Hepatocyte (in vitro differentiated cells): ENCODE results near the gene NBAS. TPM values are rescaled to one million over a fixed set of nuclear protein-coding genes. Genes with fewer than 3 reads are reported as not detected.

Source experiments
- DNase-seq: peaks from one replicate; pipeline ENCODE4 v3.0.0-alpha.2; 2016; ENCODE audit warnings: low spot score
- H2AFZ ChIP-seq: fragments of 200-600 bp; sonication (generic); 2 replicates; pipeline ENCODE4 v1.6.0; 2016; ENCODE audit warnings: antibody characterized with exemption, mild to moderate bottlenecking
- H3K27ac ChIP-seq: fragments of 200-600 bp; sonication (generic); 2 replicates; pipeline ENCODE4 v1.5.1; 2016; ENCODE audit warnings: mild to moderate bottlenecking
- H3K27me3 ChIP-seq: fragments of 200-600 bp; sonication (generic); 2 replicates; pipeline ENCODE4 v1.6.1; 2016
- H3K36me3 ChIP-seq: fragments of 200-600 bp; sonication (generic); replicated peaks from 2 replicates; pipeline ENCODE4 v1.5.1; 2016; ENCODE audit warnings: low read depth; ENCODE audit not compliant: insufficient read depth
- H3K4me1 ChIP-seq: fragments of 200-600 bp; sonication (generic); 2 replicates; pipeline ENCODE4 v1.5.1; 2016; ENCODE audit warnings: mild to moderate bottlenecking, moderate library complexity; ENCODE audit not compliant: insufficient read depth
- H3K4me2 ChIP-seq: fragments of 200-600 bp; sonication (generic); 2 replicates; pipeline ENCODE4 v1.6.0; 2016
- H3K4me3 ChIP-seq: fragments of 200-600 bp; sonication (generic); 2 replicates; pipeline ENCODE4 v1.5.1; 2016; ENCODE audit warnings: mild to moderate bottlenecking
- H3K79me2 ChIP-seq: fragments of 200-600 bp; sonication (generic); 2 replicates; pipeline ENCODE4 v1.6.0; 2017; ENCODE audit warnings: mild to moderate bottlenecking
- H3K9me2 ChIP-seq: fragments of 200-600 bp; sonication (generic); replicated peaks from 2 replicates; pipeline ENCODE4 v1.6.0; 2017; ENCODE audit warnings: mild to moderate bottlenecking; ENCODE audit not compliant: insufficient read depth
- H3K9me3 ChIP-seq: fragments of 200-600 bp; sonication (generic); 2 replicates; pipeline ENCODE4 v1.5.1; 2016; ENCODE audit warnings: low read depth, mild to moderate bottlenecking
- H4K20me1 ChIP-seq: fragments of 200-600 bp; sonication (generic); 2 replicates; pipeline ENCODE4 v1.6.0; 2016; ENCODE audit warnings: mild to moderate bottlenecking; ENCODE audit not compliant: insufficient read depth, poor library complexity, severe bottlenecking
- EZH2 ChIP-seq: fragments of 200-600 bp; sonication (generic); IDR thresholded peaks from 2 replicates; pipeline ENCODE4 v1.6.1; 2016; ENCODE audit warnings: antibody characterized with exemption, mild to moderate bottlenecking, borderline replicate concordance
- EZH2phosphoT487 ChIP-seq: fragments of 200-600 bp; sonication (generic); IDR thresholded peaks from one replicate; pipeline ENCODE4 v1.6.1; 2018; ENCODE audit warnings: antibody characterized with exemption, mild to moderate bottlenecking, low read depth, moderate library complexity; ENCODE audit not compliant: unreplicated experiment, severe bottlenecking
- WGBS: methylation state at CpG from one replicate; pipeline ENCODE4 v1.1.6; 2016; ENCODE audit warnings: low lambda C conversion rate; ENCODE audit errors: missing lambda C conversion rate; 5-methylcytosine and 5-hydroxymethylcytosine counted together
- polyA plus RNA-seq: library from polyadenylated mRNA; unstranded; fragments of >200 nt; fragmentation: Nextera tagmentation; extraction: Ambion mirVana; gene quantifications from 2 replicates; pipeline ENCODE4 v1.2.1, GENCODE V29; 2016
- total RNA-seq: library from RNA; depleted of rRNA; stranded (reverse); fragments of >200 nt; gene quantifications from 2 replicates; pipeline ENCODE4 v1.2.3, GENCODE V29; 2014
- TF ChIP-seq, protein P1 (sequence below): fragments of 200-600 bp; sonication (generic); IDR thresholded peaks from 2 replicates; pipeline ENCODE4 v1.5.1; 2016; ENCODE audit warnings: antibody characterized with exemption, mild to moderate bottlenecking; ENCODE audit not compliant: poor library complexity

Gene NBAS
- total and polyA plus RNA-seq, 2 experiments from 2014 or later: 20.8 to 47.2 TPM

DNA sequence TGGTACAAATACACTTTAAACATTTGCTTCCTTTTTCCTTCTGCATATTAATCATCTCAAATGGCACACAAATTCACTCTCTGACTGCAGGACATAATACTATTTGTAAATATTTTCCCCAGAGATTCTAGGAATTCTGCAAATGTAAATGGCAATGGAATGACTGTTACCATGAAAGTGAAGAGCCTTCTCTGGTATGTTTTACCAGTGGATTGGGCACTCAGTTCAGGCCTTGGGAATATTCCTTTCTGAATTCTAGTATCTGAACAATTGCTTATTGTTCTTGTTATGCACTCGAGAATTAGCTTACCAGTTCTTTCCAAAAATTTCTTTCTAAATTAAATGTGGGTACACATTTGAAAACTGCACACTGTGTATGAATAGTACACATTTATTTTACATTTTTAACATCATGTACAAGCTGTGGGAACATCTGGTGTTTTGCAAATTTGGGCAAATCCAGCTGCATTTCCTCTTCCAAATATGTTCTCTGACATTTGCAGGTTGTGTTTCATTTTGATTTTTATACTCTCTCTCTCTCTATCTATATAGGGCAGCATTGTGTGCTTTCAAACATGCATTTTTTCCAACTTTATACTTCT lies 289.1 kb downstream of the NBAS start:
- H2AFZ ChIP-seq: no peak overlapping the region
- H3K27ac ChIP-seq: no peak overlapping the region
- no peaks in the 10 kb centered on the region for H3K79me2 ChIP-seq
- H3K9me2 ChIP-seq: no peaks in the 10 kb centered on the region
- no peaks in the 10 kb centered on the region for H3K9me3 ChIP-seq
- no peaks in the 10 kb centered on the region for H3K27me3 ChIP-seq
- no peak for DNase-seq
- H3K4me2 ChIP-seq: no peak overlapping the region
- no peak overlapping the region for H3K4me3 ChIP-seq
- no peaks in the 10 kb centered on the region for H3K36me3 ChIP-seq
- peaks cover 7% of the 10 kb centered on the region for H3K4me1 ChIP-seq
- TF ChIP-seq, protein P1, sequence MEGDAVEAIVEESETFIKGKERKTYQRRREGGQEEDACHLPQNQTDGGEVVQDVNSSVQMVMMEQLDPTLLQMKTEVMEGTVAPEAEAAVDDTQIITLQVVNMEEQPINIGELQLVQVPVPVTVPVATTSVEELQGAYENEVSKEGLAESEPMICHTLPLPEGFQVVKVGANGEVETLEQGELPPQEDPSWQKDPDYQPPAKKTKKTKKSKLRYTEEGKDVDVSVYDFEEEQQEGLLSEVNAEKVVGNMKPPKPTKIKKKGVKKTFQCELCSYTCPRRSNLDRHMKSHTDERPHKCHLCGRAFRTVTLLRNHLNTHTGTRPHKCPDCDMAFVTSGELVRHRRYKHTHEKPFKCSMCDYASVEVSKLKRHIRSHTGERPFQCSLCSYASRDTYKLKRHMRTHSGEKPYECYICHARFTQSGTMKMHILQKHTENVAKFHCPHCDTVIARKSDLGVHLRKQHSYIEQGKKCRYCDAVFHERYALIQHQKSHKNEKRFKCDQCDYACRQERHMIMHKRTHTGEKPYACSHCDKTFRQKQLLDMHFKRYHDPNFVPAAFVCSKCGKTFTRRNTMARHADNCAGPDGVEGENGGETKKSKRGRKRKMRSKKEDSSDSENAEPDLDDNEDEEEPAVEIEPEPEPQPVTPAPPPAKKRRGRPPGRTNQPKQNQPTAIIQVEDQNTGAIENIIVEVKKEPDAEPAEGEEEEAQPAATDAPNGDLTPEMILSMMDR: no peak
- TF ChIP-seq EZH2: no peak
- TF ChIP-seq EZH2phosphoT487: no peak
- WGBS: 93% methylated on average over 1 of the region's 1 CpG
- H4K20me1 ChIP-seq: no peaks in the 10 kb centered on the region

DNA sequence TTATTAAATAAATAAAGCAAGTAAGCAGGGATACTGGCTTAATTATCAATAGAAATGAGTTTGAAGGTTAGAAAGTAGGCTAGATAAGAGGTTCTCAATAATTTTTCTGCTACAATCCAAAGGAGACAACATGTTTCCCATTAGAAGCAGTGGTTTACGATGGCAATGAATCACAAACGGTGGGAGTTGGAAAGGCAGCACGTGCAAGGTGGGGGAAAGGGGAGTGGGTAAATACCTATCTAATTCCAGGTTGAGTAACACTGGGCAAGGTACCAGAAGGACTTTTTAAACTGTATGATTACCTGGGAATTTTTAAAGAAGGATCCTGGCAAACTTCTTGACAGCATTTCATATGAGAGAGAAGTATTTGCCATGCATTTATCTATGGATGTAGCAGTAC lies 289.9 kb downstream of the NBAS start:
- Histone ChIP-seq H3K4me2 (no peak overlapping the region), H3K4me1 (peaks cover 7% of the 10 kb centered on the region), H3K27me3 (no peaks in the 10 kb centered on the region), H3K79me2 (no peaks in the 10 kb centered on the region), H3K9me2 (no peaks in the 10 kb centered on the region), H3K4me3 (no peak overlapping the region), H3K36me3 (no peaks in the 10 kb centered on the region), H4K20me1 (no peaks in the 10 kb centered on the region), H3K27ac (no peak overlapping the region), H2AFZ (no peak overlapping the region), H3K9me3 (no peaks in the 10 kb centered on the region)
- no peak for TF ChIP-seq EZH2
- TF ChIP-seq, protein P1: no peak
- no peak for TF ChIP-seq EZH2phosphoT487
- WGBS: 28% methylated on average over 3 of the region's 3 CpGs
- DNase-seq: peak; percentile 15

DNA sequence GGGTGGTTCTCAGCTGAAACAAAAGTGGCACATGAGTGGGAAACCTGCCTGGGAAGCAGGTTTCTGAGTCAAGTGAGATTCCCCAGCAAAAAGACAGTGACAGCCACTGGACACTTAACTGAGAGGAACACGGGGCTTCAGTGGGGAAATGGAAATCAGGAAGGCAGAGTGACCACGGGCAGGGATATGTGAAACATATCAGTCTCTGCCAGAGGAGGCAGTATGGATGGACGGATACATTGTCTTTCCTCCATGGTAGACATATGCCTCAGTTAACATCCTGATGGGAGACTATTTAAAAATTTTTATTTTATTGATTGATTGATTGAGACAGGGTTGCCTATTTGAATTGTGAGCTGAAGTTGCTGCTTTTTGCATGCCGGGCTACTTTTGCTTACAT lies 292.1 kb downstream of the NBAS start:
- Histone ChIP-seq H3K27ac (no peak overlapping the region), H3K4me3 (no peak overlapping the region), H3K9me2 (no peaks in the 10 kb centered on the region), H3K27me3 (no peaks in the 10 kb centered on the region), H3K79me2 (no peaks in the 10 kb centered on the region), H3K36me3 (peaks cover 4% of the 10 kb centered on the region), H2AFZ (no peak overlapping the region), H3K4me2 (no peak overlapping the region), H4K20me1 (no peaks in the 10 kb centered on the region), H3K4me1 (peaks cover 7% of the 10 kb centered on the region), H3K9me3 (no peaks in the 10 kb centered on the region)
- no peak for DNase-seq
- TF ChIP-seq EZH2 (no peak), EZH2phosphoT487 (no peak)
- TF ChIP-seq, protein P1: no peak
- WGBS: 84% methylated on average over 4 of the region's 4 CpGs

DNA sequence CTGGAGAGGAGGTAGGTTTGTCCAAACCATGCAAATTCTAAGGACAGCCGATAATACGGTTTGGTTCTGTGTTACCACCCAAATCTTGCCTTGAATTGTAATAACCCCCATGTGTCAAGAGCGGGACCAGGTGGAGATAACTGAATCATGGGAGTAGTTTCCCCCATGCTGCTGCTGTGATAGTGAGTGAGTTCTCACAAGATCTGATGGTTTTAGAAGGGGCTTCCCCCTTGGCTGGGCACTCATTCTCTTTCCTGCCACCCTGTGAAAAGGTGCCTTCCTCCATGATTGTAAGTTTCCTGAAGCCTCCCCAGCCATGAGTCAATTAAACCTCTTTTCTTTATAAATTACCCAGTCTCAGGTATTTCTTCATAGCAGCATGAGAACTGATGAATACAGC lies 295.2 kb downstream of the NBAS start:
- H3K4me3 ChIP-seq: no peak overlapping the region
- no peak for DNase-seq
- WGBS: 95% methylated on average over 2 of the region's 3 CpGs
- no peak overlapping the region for H3K4me2 ChIP-seq
- no peak for TF ChIP-seq EZH2
- no peak for TF ChIP-seq EZH2phosphoT487
- TF ChIP-seq, protein P1: no peak
- H2AFZ ChIP-seq: no peak overlapping the region
- no peaks in the 10 kb centered on the region for H3K4me1 ChIP-seq
- no peaks in the 10 kb centered on the region for H4K20me1 ChIP-seq
- peaks cover 4% of the 10 kb centered on the region for H3K36me3 ChIP-seq
- H3K27me3 ChIP-seq: no peaks in the 10 kb centered on the region
- no peaks in the 10 kb centered on the region for H3K79me2 ChIP-seq
- H3K27ac ChIP-seq: no peak overlapping the region
- no peaks in the 10 kb centered on the region for H3K9me3 ChIP-seq
- H3K9me2 ChIP-seq: no peaks in the 10 kb centered on the region
